HG03159 (cell line): ENCODE data around the gene COL25A1.
"Not testable (repeated sequence)": the region's sequence is repeated elsewhere in the genome, so short reads cannot be mapped to it uniquely, and the experiment has no call there.

ENCODE experiments used
- ATAC-seq: cut with Tn5 transposase; IDR thresholded peaks from one replicate; pipeline ENCODE4 v1.9.1; 2021; ENCODE audit warnings: mild to moderate bottlenecking, moderate library complexity; ENCODE audit not compliant: unreplicated experiment

COL25A1 gene

DNA sequence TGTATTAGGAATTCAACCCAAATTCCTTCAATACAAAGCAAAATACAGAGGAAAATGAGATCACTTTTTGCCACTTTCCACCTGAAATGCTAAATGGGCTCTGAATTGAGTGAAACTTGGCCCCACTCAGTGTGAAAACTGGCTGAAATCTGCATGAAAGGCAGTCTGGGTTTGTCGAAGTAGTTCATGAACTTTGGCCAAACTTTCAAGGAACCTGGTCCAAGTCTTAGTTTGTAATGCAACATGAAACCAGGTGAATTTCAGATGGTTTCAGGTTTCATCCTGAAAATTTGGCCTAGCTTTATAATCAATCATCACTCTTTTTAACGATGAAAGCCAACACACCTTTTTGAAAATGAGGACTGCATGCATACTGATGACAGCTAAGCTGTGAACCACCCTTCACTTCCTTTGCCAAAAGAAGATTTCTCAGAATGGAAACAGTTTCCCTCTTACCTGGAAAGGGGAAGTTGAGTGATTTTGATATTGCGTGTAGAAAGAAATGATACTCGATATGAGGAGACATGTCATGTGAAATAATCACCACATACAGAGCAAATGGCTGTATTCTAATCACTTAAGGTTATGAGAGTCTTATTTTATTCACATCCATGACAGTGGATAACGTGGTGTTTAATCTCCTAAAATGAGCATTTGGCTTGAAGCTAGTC lies 329.7 kb downstream of the COL25A1 start:
- ATAC-seq, result no peak

DNA sequence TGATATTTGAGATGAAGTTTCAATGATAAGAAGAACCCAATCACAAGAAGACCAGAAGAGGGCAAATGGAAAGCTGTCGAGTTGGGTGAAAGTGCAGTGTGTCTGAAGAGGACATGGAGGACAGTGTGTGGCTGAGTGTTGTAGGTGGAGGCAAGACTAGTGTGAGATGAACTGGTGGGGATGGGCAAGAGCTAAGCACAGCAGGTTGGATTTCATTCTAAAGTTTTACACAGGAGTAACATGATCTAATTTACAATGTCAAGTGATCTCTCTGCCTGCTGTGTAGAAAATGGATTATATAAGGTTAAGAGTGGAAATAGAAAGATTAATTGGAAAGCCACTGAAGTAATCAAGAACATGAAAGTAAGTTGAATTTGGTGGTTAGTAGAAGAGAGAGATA lies 331.0 kb downstream of the COL25A1 start:
- ATAC-seq, result no peak

DNA sequence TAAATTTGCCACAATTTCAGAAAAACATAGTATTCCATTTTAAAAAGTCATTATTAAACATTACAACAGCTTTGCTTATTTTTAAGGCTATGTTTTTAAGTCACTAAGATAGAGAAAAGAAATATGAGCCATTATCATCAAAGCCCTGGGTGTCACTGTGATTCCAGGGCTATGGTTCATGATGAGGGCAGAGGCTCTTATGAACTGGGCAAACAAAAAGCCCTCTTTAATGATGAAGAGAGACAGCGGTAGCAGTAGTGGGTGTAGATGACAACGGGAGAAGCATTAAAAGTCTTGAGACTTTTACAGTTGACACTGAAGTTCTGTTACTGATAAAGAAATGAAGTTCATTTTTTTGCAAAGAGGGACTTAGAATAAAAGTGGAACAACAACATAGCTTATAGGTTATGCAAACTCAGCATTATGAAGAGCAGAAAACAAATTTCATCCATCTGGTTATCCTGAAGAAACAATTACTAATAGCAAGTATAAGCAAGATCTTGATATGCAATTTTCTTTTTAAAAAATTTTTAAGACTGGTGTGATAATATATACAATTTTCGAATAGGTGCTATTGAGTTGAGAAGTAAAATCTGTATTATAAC lies 336.9 kb downstream of the COL25A1 start:
- ATAC-seq, result no peak

DNA sequence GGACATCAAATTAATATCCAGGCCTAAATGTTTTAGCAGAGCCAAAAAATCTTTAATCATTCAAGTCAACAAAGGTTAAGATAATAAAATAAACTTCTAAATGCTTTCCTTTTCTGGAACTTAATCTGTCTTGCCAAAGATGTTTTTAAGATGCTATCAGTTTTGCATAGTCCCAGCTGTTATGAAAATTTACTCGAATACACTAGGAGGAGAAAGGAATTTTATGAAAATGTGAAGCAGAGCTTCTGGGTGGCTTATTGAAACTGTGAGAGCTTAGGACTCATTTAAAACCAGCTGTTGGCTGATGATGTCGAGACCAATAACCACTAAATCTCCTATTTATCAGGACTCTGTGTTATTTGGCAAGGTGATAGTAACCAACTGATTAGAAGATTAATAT lies 337.4 kb downstream of the COL25A1 start:
- ATAC-seq, result no peak

DNA sequence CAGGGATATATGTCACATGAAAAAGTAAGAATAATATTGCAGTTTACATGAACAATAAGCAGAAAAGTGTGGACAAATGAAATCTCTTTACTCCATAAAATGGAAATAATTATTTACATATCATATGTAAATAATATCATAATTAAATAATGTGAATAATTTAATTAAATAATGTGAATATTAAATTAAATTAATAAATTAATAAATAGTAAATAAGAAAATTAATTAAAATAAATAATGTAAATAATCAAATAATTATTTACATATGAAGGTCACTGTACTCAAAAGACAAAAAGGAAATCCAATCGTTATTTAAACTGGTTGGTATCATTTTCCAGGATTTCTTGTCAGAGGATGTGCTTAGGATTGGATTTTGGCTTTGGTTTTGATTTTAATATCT lies 338.5 kb downstream of the COL25A1 start:
- no peak for ATAC-seq

DNA sequence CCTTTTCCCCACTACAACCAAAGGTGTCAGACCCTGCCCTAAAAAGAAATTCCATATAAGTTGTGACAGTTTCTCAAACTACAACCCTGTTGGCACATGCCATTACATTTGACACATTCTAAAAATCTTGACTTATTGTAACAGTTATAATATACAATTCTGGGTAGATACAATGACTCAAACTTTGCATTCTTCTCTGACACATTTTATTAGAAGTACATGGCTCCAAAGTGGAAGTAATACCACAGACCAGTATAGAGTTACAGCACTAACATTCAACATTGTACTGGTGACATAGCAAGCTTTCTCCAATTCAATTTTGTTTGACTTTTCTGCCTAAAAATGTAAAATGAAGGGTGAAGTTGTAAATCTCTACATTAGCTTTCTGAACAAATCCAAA lies 343.0 kb downstream of the COL25A1 start:
- no peak for ATAC-seq

GRCh38 chr4:108954880-108955279 lies 347.6 kb downstream of the COL25A1 start:
- ATAC-seq, result no peak

DNA sequence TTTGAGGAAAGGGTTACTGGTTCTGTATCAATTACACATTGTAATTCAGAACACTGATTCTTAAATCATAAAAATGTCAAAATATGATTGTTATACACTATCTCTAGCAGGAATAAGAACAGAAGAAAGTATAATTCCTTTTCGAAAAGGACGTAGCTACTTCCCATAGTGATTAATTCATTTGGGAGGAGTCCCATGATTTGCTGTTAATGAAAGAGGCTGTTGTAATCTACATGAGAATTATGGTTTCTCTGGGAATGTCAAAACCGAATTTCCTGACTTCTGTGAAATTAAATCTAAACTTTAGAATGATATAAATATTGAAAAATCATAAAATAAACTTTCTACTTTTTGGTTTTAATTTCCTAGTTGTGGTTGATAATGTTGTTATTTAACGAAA lies 348.5 kb downstream of the COL25A1 start:
- no peak for ATAC-seq

- ATAC-seq, result no peak
Measured at GRCh38 chr4:108950158-108950915, 352.1 kb downstream of the COL25A1 start.

DNA sequence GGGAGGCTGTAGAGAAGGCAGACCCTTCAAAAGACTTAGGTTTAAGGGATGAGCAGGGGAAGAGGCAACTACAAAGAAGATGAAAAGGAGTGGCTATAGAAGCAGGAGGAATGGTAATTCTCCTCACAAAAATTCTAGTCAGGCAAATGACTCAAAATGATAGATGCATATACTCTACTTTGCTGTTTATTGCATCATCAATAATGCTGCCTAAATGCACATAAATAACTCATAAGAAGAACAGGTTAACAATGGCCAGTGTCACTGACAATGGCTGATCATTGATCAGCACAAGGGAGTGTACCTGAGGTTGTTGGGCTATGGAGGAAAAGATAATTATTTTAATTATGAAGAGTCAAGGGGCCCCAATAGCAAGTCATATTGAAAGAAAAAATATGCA lies 354.9 kb downstream of the COL25A1 start:
- no peak for ATAC-seq

DNA sequence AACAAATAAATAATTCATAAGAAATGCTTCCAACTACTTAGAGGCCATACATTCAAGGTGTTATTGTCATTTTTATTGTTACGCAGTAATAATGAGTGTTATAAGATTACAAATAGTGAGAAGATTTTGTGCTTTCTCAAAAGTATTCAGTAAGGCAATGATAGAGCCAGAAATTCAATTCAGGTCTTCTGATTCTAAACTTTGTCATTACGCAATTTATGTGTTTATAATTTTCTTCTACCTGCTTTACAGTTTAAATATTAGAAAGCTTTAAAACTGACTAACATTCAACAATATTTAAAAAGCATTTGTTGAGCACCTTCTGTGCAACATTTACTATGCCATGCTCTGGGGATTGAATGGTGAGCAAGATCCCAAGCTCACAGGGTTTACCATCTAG lies 356.2 kb downstream of the COL25A1 start:
- no peak for ATAC-seq

- ATAC-seq, result no peak
Measured at GRCh38 chr4:108943976-108944591, 358.4 kb downstream of the COL25A1 start.

GRCh38 chr4:108943371-108943770 lies 359.1 kb downstream of the COL25A1 start:
- ATAC-seq, result no peak

- no peak for ATAC-seq
Measured at GRCh38 chr4:108941904-108942430, 360.5 kb downstream of the COL25A1 start.

- ATAC-seq, result no peak
Measured at GRCh38 chr4:108940634-108941033, 361.8 kb downstream of the COL25A1 start.

- no peak for ATAC-seq
Measured at GRCh38 chr4:108940149-108940548, 362.3 kb downstream of the COL25A1 start.

DNA sequence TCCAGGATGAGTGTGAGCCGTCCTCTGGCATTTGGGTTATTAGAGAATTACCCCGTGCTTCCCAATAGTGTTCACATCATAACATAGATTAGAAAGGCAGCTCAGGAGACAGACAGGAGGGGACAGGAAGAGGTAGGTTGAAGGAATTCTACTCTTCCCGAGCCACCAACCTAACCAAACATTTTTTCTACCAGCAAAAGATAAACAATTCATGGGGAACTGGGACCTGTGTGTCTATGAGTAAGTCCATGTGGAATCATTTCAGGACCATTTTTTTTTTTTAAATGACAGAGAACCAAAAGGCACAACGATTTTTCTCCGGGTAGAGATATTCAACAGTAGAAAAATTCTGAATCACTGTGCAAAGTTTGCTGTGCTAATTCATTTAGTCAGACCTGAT lies 365.4 kb downstream of the COL25A1 start:
- no peak for ATAC-seq

GRCh38 chr4:108933925-108934324 lies 368.5 kb downstream of the COL25A1 start:
- not testable (repeated sequence) for ATAC-seq

DNA sequence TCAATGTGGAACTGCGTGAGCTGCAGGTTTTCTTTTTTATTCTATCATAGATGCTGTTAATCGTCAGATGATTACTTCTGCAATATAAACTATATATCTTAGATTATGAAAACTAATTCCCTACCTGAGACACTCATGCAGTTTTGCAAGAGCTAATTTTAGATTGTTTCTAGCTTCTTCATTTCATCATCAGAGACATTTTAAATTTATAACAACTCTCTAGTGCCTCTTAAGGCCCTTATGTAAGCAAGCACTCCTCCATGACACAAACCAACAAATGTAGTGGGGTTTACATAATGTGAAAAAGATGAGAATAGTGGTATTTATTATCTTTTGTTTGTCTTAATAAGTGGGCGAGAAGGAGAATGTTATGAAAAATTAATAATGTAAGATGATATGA lies 369.4 kb downstream of the COL25A1 start:
- no peak for ATAC-seq

DNA sequence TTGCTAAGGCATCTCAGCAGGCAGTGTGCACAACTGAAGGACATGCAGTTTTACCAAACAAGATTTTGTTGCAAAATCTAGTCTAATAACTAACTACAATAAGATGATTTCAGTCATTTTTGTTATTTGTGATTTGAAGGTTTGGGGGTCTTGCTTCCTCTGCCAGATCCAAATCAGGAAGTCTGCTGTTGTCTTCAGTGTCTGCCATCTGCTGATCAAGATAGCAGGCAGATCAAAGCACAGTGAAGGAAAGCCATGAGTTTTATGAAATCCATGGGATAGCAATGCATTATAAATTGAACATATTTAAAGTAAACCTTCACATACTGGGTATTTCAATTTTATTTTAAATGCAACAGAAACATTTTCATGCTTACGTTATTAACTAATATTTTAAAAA lies 370.5 kb downstream of the COL25A1 start:
- ATAC-seq, result no peak

GRCh38 chr4:108930186-108930585 lies 372.3 kb downstream of the COL25A1 start:
- no peak for ATAC-seq

- ATAC-seq, result no peak
Measured at GRCh38 chr4:108926781-108927180, 375.7 kb downstream of the COL25A1 start.
